Neural cell (in vitro differentiated cells): ENCODE data around the gene DZIP1L. TPM values are rescaled to one million over a fixed set of nuclear protein-coding genes. Genes with fewer than 3 reads are reported as not detected.

ENCODE experiments used
- H2AFZ ChIP-seq: fragments of 200-600, 300-800 bp; sonication (generic), shearing (Covaris generic); 2 replicates; pipeline ENCODE4 v1.6.0; 2014; ENCODE audit warnings: low read depth, mild to moderate bottlenecking, antibody characterized with exemption, low read length, moderate library complexity
- H3F3A ChIP-seq: fragments of 200-600 bp; shearing (Covaris generic); 2 replicates; pipeline ENCODE4 v1.6.1; 2016; ENCODE audit warnings: mild to moderate bottlenecking, moderate library complexity, mixed read lengths, antibody characterized with exemption, low read length; ENCODE audit not compliant: insufficient read depth, poor library complexity, severe bottlenecking
- H3K27ac ChIP-seq: fragments of 200-600, 300-800 bp; sonication (generic), shearing (Covaris generic); 2 replicates; pipeline ENCODE4 v1.5.1; 2014; ENCODE audit warnings: mild to moderate bottlenecking, low read length, moderate library complexity
- H3K27me3 ChIP-seq: fragments of 300-800, 200-600 bp; sonication (generic), shearing (Covaris generic); 2 replicates; pipeline ENCODE4 v1.6.0; 2014; ENCODE audit warnings: mild to moderate bottlenecking, low read depth, low read length, moderate library complexity; ENCODE audit not compliant: insufficient read depth
- H3K36me3 ChIP-seq: fragments of 300-800, 200-600 bp; sonication (generic), shearing (Covaris generic); 2 replicates; pipeline ENCODE4 v1.5.1; 2014; ENCODE audit warnings: mild to moderate bottlenecking, antibody characterized with exemption, low read length, moderate library complexity; ENCODE audit not compliant: insufficient read depth
- H3K4me2 ChIP-seq: fragments of 300-800, 200-600 bp; sonication (generic), shearing (Covaris generic); 2 replicates; pipeline ENCODE4 v1.6.0; 2014; ENCODE audit warnings: mild to moderate bottlenecking, low read length
- H3K4me3 ChIP-seq: fragments of 300-800, 200-600 bp; sonication (generic), shearing (Covaris generic); 2 replicates; pipeline ENCODE4 v1.5.1; 2014; ENCODE audit warnings: mild to moderate bottlenecking, low read length, moderate library complexity
- H3K79me2 ChIP-seq: fragments of 200-600 bp; shearing (Covaris generic); replicated peaks from 2 replicates; pipeline ENCODE4 v1.6.0; 2014; ENCODE audit warnings: mild to moderate bottlenecking, low read length, moderate library complexity; ENCODE audit not compliant: insufficient read depth
- H3K9ac ChIP-seq: fragments of 300-800, 200-600 bp; sonication (generic), shearing (Covaris generic); 2 replicates; pipeline ENCODE4 v1.6.1; 2016; ENCODE audit warnings: mild to moderate bottlenecking, low read length, mixed read lengths
- H3K9me2 ChIP-seq: fragments of 200-600 bp; shearing (Covaris generic); 2 replicates; pipeline ENCODE4 v1.6.1; 2016; ENCODE audit warnings: mild to moderate bottlenecking, low read length, mixed read lengths; ENCODE audit not compliant: insufficient read depth
- H3K9me3 ChIP-seq: fragments of 200-600, 300-800 bp; sonication (generic), shearing (Covaris generic); 2 replicates; pipeline ENCODE4 v1.6.1; 2016; ENCODE audit warnings: mild to moderate bottlenecking, mixed run types, low read length, moderate library complexity, mixed read lengths
- H4K20me1 ChIP-seq: fragments of 200-600 bp; shearing (Covaris generic); 2 replicates; pipeline ENCODE4 v1.6.1; 2016; ENCODE audit warnings: mild to moderate bottlenecking, mixed run types; ENCODE audit not compliant: insufficient read depth
- CTCF ChIP-seq: fragments of 450-650 bp; IDR thresholded peaks from 2 replicates; pipeline ENCODE4 v1.5.1; 2014; ENCODE audit warnings: antibody characterized with exemption, mild to moderate bottlenecking, moderate library complexity; ENCODE audit not compliant: poor library complexity, severe bottlenecking
- EP300 ChIP-seq: fragments of 450-650 bp; conservative IDR thresholded peaks from 2 replicates; pipeline ENCODE4 v1.6.1; 2014; ENCODE audit warnings: antibody characterized with exemption, mild to moderate bottlenecking, moderate library complexity; ENCODE audit not compliant: poor library complexity, severe bottlenecking
- EZH2 ChIP-seq: fragments of 200-600, 300-800 bp; shearing (Covaris generic), sonication (generic); IDR thresholded peaks from 2 replicates; pipeline ENCODE4 v1.6.1; 2014; ENCODE audit warnings: antibody characterized with exemption, low read length, borderline replicate concordance, mild to moderate bottlenecking; ENCODE audit not compliant: insufficient read depth, poor library complexity, severe bottlenecking
- MXI1 ChIP-seq: fragments of 450-650 bp; conservative IDR thresholded peaks from 2 replicates; pipeline ENCODE4 v1.6.1; 2014; ENCODE audit warnings: antibody characterized with exemption, mild to moderate bottlenecking; ENCODE audit not compliant: poor library complexity, severe bottlenecking
- POLR2AphosphoS5 ChIP-seq: IDR thresholded peaks from 2 replicates; pipeline ENCODE4 v1.6.1; 2012
- RAD21 ChIP-seq: fragments of 450-650 bp; conservative IDR thresholded peaks from 2 replicates; pipeline ENCODE4 v1.6.1; 2014; ENCODE audit warnings: antibody characterized with exemption, mild to moderate bottlenecking, moderate library complexity
- REST ChIP-seq: IDR thresholded peaks from 2 replicates; pipeline ENCODE4 v1.6.1; 2012; ENCODE audit warnings: borderline replicate concordance
- SMC3 ChIP-seq: fragments of 450-650 bp; conservative IDR thresholded peaks from 2 replicates; pipeline ENCODE4 v1.6.1; 2014; ENCODE audit warnings: antibody characterized with exemption, mild to moderate bottlenecking, moderate library complexity; ENCODE audit not compliant: poor library complexity
- TAF1 ChIP-seq: IDR thresholded peaks from 2 replicates; pipeline ENCODE4 v1.6.1; 2012; ENCODE audit warnings: low read depth
- polyA plus RNA-seq: library from polyadenylated mRNA; depleted of rRNA; stranded (reverse); fragments of >200 nt; gene quantifications from 2 replicates; pipeline ENCODE4 v1.2.3, GENCODE V29; 2014

Gene DZIP1L
- polyA plus RNA-seq, 1 donor from 2014 or later: 1.7 TPM

- Histone ChIP-seq H3K36me3 (no peaks in the 10 kb centered on the region), H3K79me2 (no peaks in the 10 kb centered on the region), H3K4me3 (no peak overlapping the region), H3K9me3 (no peaks in the 10 kb centered on the region), H3K27ac (no peak overlapping the region), H4K20me1 (no peaks in the 10 kb centered on the region), H2AFZ (no peak overlapping the region), H3K9ac (no peak overlapping the region), H3F3A (no peaks in the 10 kb centered on the region), H3K9me2 (no peaks in the 10 kb centered on the region), H3K27me3 (no peaks in the 10 kb centered on the region), H3K4me2 (no peak overlapping the region)
- no peak for TF ChIP-seq REST
- no peak for TF ChIP-seq EZH2
- TF ChIP-seq MXI1: no peak
- no peak for TF ChIP-seq SMC3
- no peak for TF ChIP-seq CTCF
- TF ChIP-seq TAF1: no peak
- no peak for TF ChIP-seq POLR2AphosphoS5
- TF ChIP-seq EP300: no peak
- TF ChIP-seq RAD21: no peak
These were observed 45.4 kb downstream of the DZIP1L start for GRCh38 chr3:138070006-138070405.

- Histone ChIP-seq H3K9me2 (no peaks in the 10 kb centered on the region), H2AFZ (no peak overlapping the region), H3K9ac (no peak overlapping the region), H3K27me3 (no peaks in the 10 kb centered on the region), H4K20me1 (no peaks in the 10 kb centered on the region), H3K4me2 (no peak overlapping the region), H3F3A (no peaks in the 10 kb centered on the region), H3K79me2 (no peaks in the 10 kb centered on the region), H3K27ac (no peak overlapping the region), H3K4me3 (no peak overlapping the region), H3K9me3 (no peaks in the 10 kb centered on the region), H3K36me3 (no peaks in the 10 kb centered on the region)
- no peak for TF ChIP-seq EZH2
- peak; percentile 99 for TF ChIP-seq CTCF
- TF ChIP-seq SMC3: peak; percentile 97
- TF ChIP-seq TAF1: no peak
- TF ChIP-seq RAD21: peak; percentile 99
- no peak for TF ChIP-seq MXI1
- no peak for TF ChIP-seq EP300
- TF ChIP-seq REST: no peak
- TF ChIP-seq POLR2AphosphoS5: no peak
These were observed 46.7 kb downstream of the DZIP1L start for GRCh38 chr3:138068579-138069174.
